ENCODE measurements around the gene ARRB1. TPM values are rescaled to one million over a fixed set of nuclear protein-coding genes. Genes with fewer than 3 reads are reported as not detected.

The ARRB1 gene
- total RNA-seq, 1 donor from 2014 or later = 22.7 TPM

Other genes starting within 250 kb of the ARRB1 start
- gene SLCO2B1, start 200.6 kb downstream of the ARRB1 start, total RNA-seq = not detected in 2 replicates
- 0.19 and 0.61 TPM in 2 replicates for gene TPBGL, start 110.9 kb downstream of the ARRB1 start, total RNA-seq
- gene RPS3, start 47.9 kb upstream of the ARRB1 start, total RNA-seq = 3,383 and 3,385 TPM in 2 replicates
- gene KLHL35, start 81.5 kb upstream of the ARRB1 start, total RNA-seq = 1.7 and 2.0 TPM in 2 replicates
- 13.4 and 14.5 TPM in 2 replicates for gene GDPD5, start 174.3 kb upstream of the ARRB1 start, total RNA-seq
- gene SERPINH1, start 210.6 kb upstream of the ARRB1 start, total RNA-seq = 29.6 and 30.3 TPM in 2 replicates